HG02759 (cell line): ENCODE measurements around the gene YTHDF1.
"Not testable (repeated sequence)": the region's sequence is repeated elsewhere in the genome, so short reads cannot be mapped to it uniquely, and the experiment has no call there.

ENCODE experiments used
- ATAC-seq: cut with Tn5 transposase; IDR thresholded peaks from one replicate; pipeline ENCODE4 v1.9.1; 2021; ENCODE audit warnings: mild to moderate bottlenecking, moderate library complexity; ENCODE audit not compliant: unreplicated experiment

Gene YTHDF1

GRCh38 chr20:63227260-63227659 is 11.3 kb upstream of the YTHDF1 start:
- no peak for ATAC-seq

GRCh38 chr20:63226042-63226943 is 10.4 kb upstream of the YTHDF1 start:
- ATAC-seq, result no peak

- ATAC-seq, result no peak
Observed at GRCh38 chr20:63225082-63225454, 9.1 kb upstream of the YTHDF1 start.

- no peak for ATAC-seq
Observed at GRCh38 chr20:63224412-63225081, 8.6 kb upstream of the YTHDF1 start.

- ATAC-seq, result no peak
Observed at GRCh38 chr20:63223826-63224207, 7.9 kb upstream of the YTHDF1 start.

GRCh38 chr20:63223121-63223825 is 7.3 kb upstream of the YTHDF1 start:
- ATAC-seq, result no peak

- no peak for ATAC-seq
Observed at GRCh38 chr20:63222541-63222940, 6.6 kb upstream of the YTHDF1 start.

- not testable (repeated sequence) for ATAC-seq
Observed at GRCh38 chr20:63221400-63222053, 5.6 kb upstream of the YTHDF1 start.

GRCh38 chr20:63220696-63221399 is 4.9 kb upstream of the YTHDF1 start:
- ATAC-seq, result no peak

- no peak for ATAC-seq
Observed at GRCh38 chr20:63219866-63220521, 4.1 kb upstream of the YTHDF1 start.

- no peak for ATAC-seq
Observed at GRCh38 chr20:63219447-63219821, 3.5 kb upstream of the YTHDF1 start.

- ATAC-seq, result no peak
Observed at GRCh38 chr20:63218701-63219446, 2.9 kb upstream of the YTHDF1 start.

- ATAC-seq, result no peak
Observed at GRCh38 chr20:63217706-63218105, 1.8 kb upstream of the YTHDF1 start.

- no peak for ATAC-seq
Observed at GRCh38 chr20:63216849-63217471, 1.0 kb upstream of the YTHDF1 start.

- no peak for ATAC-seq
Observed at GRCh38 chr20:63215101-63216040, 560 bp downstream of the YTHDF1 start.

- no peak for ATAC-seq
Observed at GRCh38 chr20:63214514-63214913, 1.4 kb downstream of the YTHDF1 start.

GRCh38 chr20:63212792-63213191 is 3.1 kb downstream of the YTHDF1 start:
- ATAC-seq, result no peak

- no peak for ATAC-seq
Observed at GRCh38 chr20:63212393-63212730, 3.6 kb downstream of the YTHDF1 start.
